Measurements from ENCODE around the gene OR2AP1. TPM values are rescaled to one million over a fixed set of nuclear protein-coding genes. Genes with fewer than 3 reads are reported as not detected.
"Not testable (repeated sequence)": the region's sequence is repeated elsewhere in the genome, so short reads cannot be mapped to it uniquely, and the experiment has no call there.

Gene OR2AP1
- total and polyA plus RNA-seq, 2 donors (not counting 3 experiments of a cell fraction or from before 2014, with no cell fraction given), result not detected

GRCh38 chr12:55549302-55549701, 23.0 kb upstream of the OR2AP1 start, which contains the start of gene OR6C4:
Gene OR6C4 (plus strand): TSS chr12:55549602. CDS start chr12:55551227, 1,625 bp downstream.
- Histone ChIP-seq H4K20me1 (replicated peaks; ENCODE audit: control insufficient read depth, extremely low read depth, insufficient read depth, low read length) (no peaks in the 10 kb centered on the region), H3K4me2 (ENCODE audit: insufficient read depth, low read length) (no peak within 1 kb of the TSS), H3K9me1 (replicated peaks; ENCODE audit: control insufficient read depth, extremely low read depth, insufficient read depth, low read length) (no peaks in the 10 kb centered on the region), H3K9me3 (replicated peaks; ENCODE audit: control insufficient read depth, insufficient read depth, low read length) (no peaks in the 10 kb centered on the region), H3K4me1 (ENCODE audit: control insufficient read depth, extremely low read depth, insufficient read depth, low read length) (no peaks in the 10 kb centered on the region), H3K36me3 (ENCODE audit: control insufficient read depth in 2 of 2, extremely low read depth in 1 of 2, insufficient read depth in 2 of 2, low read length in 2 of 2) (no peaks in the 10 kb centered on the region), H2AFZ (ENCODE audit: low read depth, low read length) (no peak within 1 kb of the TSS), H3K79me2 (ENCODE audit: control insufficient read depth, insufficient read depth, low read length) (no peaks in the 10 kb centered on the region), H3K9ac (replicated peaks; ENCODE audit: extremely low read depth, insufficient read depth, low read length) (no peak within 1 kb of the TSS), H3K4me3 (replicated peaks in 1 of 3; ENCODE audit: insufficient read depth in 1 of 3, low read depth in 1 of 3, low read length in 3 of 3) (no peak within 1 kb of the TSS), H3K27ac (ENCODE audit: insufficient read depth, low read depth, low read length) (no peak within 1 kb of the TSS), H3K27me3 (ENCODE audit: control insufficient read depth in 2 of 2, insufficient read depth in 2 of 2, low read length in 2 of 2) (no peaks in the 10 kb centered on the region)
- CTCF ChIA-PET, result no interaction called here
- intact Hi-C loops (cut with micrococcal nuclease) (no loop called here), dilution Hi-C loops (cut with MboI; ENCODE audit: extremely low pct_ligation_motif_present, low sequenced_read_pairs) (no loop called here)
- POLR2A ChIA-PET, result no interaction called here
- FAIRE-seq, result no peak
- BruUV-seq (replicated peaks), result no TSS peak
- TF ChIP-seq GATA2 (IDR thresholded peaks at IDR 0.05; ENCODE audit: insufficient read depth, insufficient read length, low read depth, low read length), result no peak
- DNase-seq (ENCODE audit: low read depth, low spot score), result no peak

- H3K79me2 ChIP-seq (ENCODE audit: control insufficient read depth, insufficient read depth, low read length), result no peaks in the 10 kb centered on the region
- no peak overlapping the region for H3K4me2 ChIP-seq (ENCODE audit: insufficient read depth, low read length)
- no TSS peak for BruUV-seq (replicated peaks)
- H3K9me3 ChIP-seq (replicated peaks; ENCODE audit: control insufficient read depth, insufficient read depth, low read length), result peaks cover 2% of the 10 kb centered on the region
- intact Hi-C loops (cut with micrococcal nuclease), result no loop called here
- CTCF ChIA-PET, result no interaction called here
- no peak for TF ChIP-seq FOS (IDR thresholded peaks at IDR 0.05; ENCODE audit: borderline replicate concordance, insufficient read depth, low read length)
- TF ChIP-seq CTCF (IDR thresholded peaks at IDR 0.05; ENCODE audit: extremely low read depth in 1 of 2, insufficient read depth in 1 of 2, low read depth in 1 of 2, low read length in 2 of 2), result no peak
- TF ChIP-seq POLR2AphosphoS5 (IDR thresholded peaks at IDR 0.05; ENCODE audit: insufficient read depth, low read depth, low read length), result no peak
- TF ChIP-seq MYC (IDR thresholded peaks at IDR 0.05; ENCODE audit: low read depth, low read length), result no peak
- no peak for TF ChIP-seq JUN (IDR thresholded peaks at IDR 0.05; ENCODE audit: borderline replicate concordance, insufficient read depth, insufficient read length, low read depth)
- TF ChIP-seq GATA2 (IDR thresholded peaks at IDR 0.05; ENCODE audit: insufficient read depth, insufficient read length, low read depth, low read length), result no peak
- TF ChIP-seq EZH2 (IDR thresholded peaks at IDR 0.05; ENCODE audit: borderline replicate concordance, low read depth, low read length, severe bottlenecking), result no peak
- TF ChIP-seq POLR2A (IDR thresholded peaks at IDR 0.05; ENCODE audit: low read depth, low read length), result no peak
- no peak for TF ChIP-seq MAX (IDR thresholded peaks at IDR 0.05; ENCODE audit: insufficient read depth, insufficient read length)
- no peak for FAIRE-seq
- H2AFZ ChIP-seq (ENCODE audit: low read depth, low read length), result no peak overlapping the region
- H3K4me1 ChIP-seq (ENCODE audit: control insufficient read depth, extremely low read depth, insufficient read depth, low read length), result no peaks in the 10 kb centered on the region
- H4K20me1 ChIP-seq (replicated peaks; ENCODE audit: control insufficient read depth, extremely low read depth, insufficient read depth, low read length), result no peaks in the 10 kb centered on the region
- no peaks in the 10 kb centered on the region for H3K36me3 ChIP-seq (ENCODE audit: control insufficient read depth in 2 of 2, extremely low read depth in 1 of 2, insufficient read depth in 2 of 2, low read length in 2 of 2)
- H3K4me3 ChIP-seq (replicated peaks in 1 of 3; ENCODE audit: insufficient read depth in 1 of 3, low read depth in 1 of 3, low read length in 3 of 3), result no peak overlapping the region
- dilution Hi-C loops (cut with MboI; ENCODE audit: extremely low pct_ligation_motif_present, low sequenced_read_pairs), result no loop called here
- no peak overlapping the region for H3K9ac ChIP-seq (replicated peaks; ENCODE audit: extremely low read depth, insufficient read depth, low read length)
- no peaks in the 10 kb centered on the region for H3K27me3 ChIP-seq (ENCODE audit: control insufficient read depth in 2 of 2, insufficient read depth in 2 of 2, low read length in 2 of 2)
- H3K27ac ChIP-seq (ENCODE audit: insufficient read depth, low read depth, low read length), result no peak overlapping the region
- POLR2A ChIA-PET, result no interaction called here
- DNase-seq (ENCODE audit: low read depth, low spot score), result no peak
- no peaks in the 10 kb centered on the region for H3K9me1 ChIP-seq (replicated peaks; ENCODE audit: control insufficient read depth, extremely low read depth, insufficient read depth, low read length)
Measured at GRCh38 chr12:55554296-55554695, 18.0 kb upstream of the OR2AP1 start.

GRCh38 chr12:55570060-55570459, 2.2 kb upstream of the OR2AP1 start:
- DNase-seq (ENCODE audit: low read depth, low spot score); BruUV-seq (replicated peaks); H3K9me3 ChIP-seq (replicated peaks; ENCODE audit: control insufficient read depth, insufficient read depth, low read length); H3K4me3 ChIP-seq (replicated peaks in 1 of 3; ENCODE audit: insufficient read depth in 1 of 3, low read depth in 1 of 3, low read length in 3 of 3); FAIRE-seq; H3K4me2 ChIP-seq (ENCODE audit: insufficient read depth, low read length); H3K4me1 ChIP-seq (ENCODE audit: control insufficient read depth, extremely low read depth, insufficient read depth, low read length); POLR2A ChIA-PET; H3K27ac ChIP-seq (ENCODE audit: insufficient read depth, low read depth, low read length); intact Hi-C loops (cut with micrococcal nuclease); H3K9ac ChIP-seq (replicated peaks; ENCODE audit: extremely low read depth, insufficient read depth, low read length); H2AFZ ChIP-seq (ENCODE audit: low read depth, low read length); H3K36me3 ChIP-seq (ENCODE audit: control insufficient read depth in 2 of 2, extremely low read depth in 1 of 2, insufficient read depth in 2 of 2, low read length in 2 of 2); CTCF ChIA-PET; H4K20me1 ChIP-seq (replicated peaks; ENCODE audit: control insufficient read depth, extremely low read depth, insufficient read depth, low read length); H3K9me1 ChIP-seq (replicated peaks; ENCODE audit: control insufficient read depth, extremely low read depth, insufficient read depth, low read length); dilution Hi-C loops (cut with MboI; ENCODE audit: extremely low pct_ligation_motif_present, low sequenced_read_pairs); H3K79me2 ChIP-seq (ENCODE audit: control insufficient read depth, insufficient read depth, low read length); H3K27me3 ChIP-seq (ENCODE audit: control insufficient read depth in 2 of 2, insufficient read depth in 2 of 2, low read length in 2 of 2): not testable (repeated sequence)

Measured in endothelial cell of umbilical vein (primary cell).